Body of pancreas (tissue), 4 donors: Measurements from ENCODE around the gene SLC48A1.

ENCODE experiments used
- CTCF ChIP-seq, 7 experiments: fragments of 450-650 bp in 4 of 7; fragments of 200-600 bp in 3 of 7; sonication (generic) in 3 of 7; IDR thresholded peaks; one replicate each; pipeline ENCODE4 v1.5.1; 2016 to 2019; ENCODE audit warnings: antibody characterized with exemption in 7 of 7
- POLR2A ChIP-seq, 3 donors: fragments of 450-650 bp; IDR thresholded peaks; one replicate each; pipeline ENCODE4 v1.6.1; 2016; ENCODE audit warnings: antibody characterized with exemption in 3 of 3, mild to moderate bottlenecking in 2 of 3

- TF ChIP-seq CTCF (IDR thresholded peaks at IDR 0.05), result no peak
- TF ChIP-seq POLR2A (IDR thresholded peaks at IDR 0.05), result no peak
Observed at GRCh38 chr12:47791874-47792273, 18.8 kb downstream of the SLC48A1 start.
